GM12865 (cell line): Measurements from ENCODE around the gene DEFB127.
"Not testable (repeated sequence)": the region's sequence is repeated elsewhere in the genome, so short reads cannot be mapped to it uniquely, and the experiment has no call there.

Experiments
- DNase-seq: peaks from one replicate; pipeline ENCODE4 v3.0.0; 2010; ENCODE audit warnings: low read depth
- H3K4me3 ChIP-seq: 2 replicates; pipeline ENCODE4 v1.5.1; 2011; ENCODE audit warnings: mild to moderate bottlenecking, low read depth, low read length, control low read depth
- TF ChIP-seq, protein P1 (sequence below): IDR thresholded peaks from 2 replicates; pipeline ENCODE4 v1.5.1; 2011; ENCODE audit warnings: low read length, control low read depth, low read depth, inconsistent platforms; ENCODE audit not compliant: insufficient read depth; ENCODE audit errors: missing control alignments

DEFB127 gene, protein sequence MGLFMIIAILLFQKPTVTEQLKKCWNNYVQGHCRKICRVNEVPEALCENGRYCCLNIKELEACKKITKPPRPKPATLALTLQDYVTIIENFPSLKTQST

DNA sequence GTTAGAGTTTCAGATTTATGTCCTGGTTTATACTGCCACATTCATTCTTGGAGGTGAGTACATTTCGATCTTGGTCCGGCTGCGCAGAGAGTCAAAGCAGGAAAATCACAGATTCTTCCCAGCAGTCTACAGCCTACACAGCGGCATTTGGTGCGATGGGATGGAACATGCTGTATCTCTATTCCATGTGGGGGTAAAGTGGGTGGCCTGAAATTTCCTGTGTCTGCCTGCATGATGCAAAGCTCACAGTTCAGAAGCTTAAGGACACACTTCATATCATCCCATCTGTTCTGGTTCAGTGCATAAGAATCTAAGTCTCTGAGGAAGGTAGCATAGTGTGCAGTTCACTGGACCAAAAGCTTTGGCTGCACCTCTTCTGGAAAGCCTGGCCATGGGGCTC is at the start of gene DEFB127:
Gene DEFB127, plus strand, starts transcription at position 301 of the 400 bp plus-strand sequence. Its CDS starts 91 bp downstream, at position 392.
- TF ChIP-seq, protein P1, sequence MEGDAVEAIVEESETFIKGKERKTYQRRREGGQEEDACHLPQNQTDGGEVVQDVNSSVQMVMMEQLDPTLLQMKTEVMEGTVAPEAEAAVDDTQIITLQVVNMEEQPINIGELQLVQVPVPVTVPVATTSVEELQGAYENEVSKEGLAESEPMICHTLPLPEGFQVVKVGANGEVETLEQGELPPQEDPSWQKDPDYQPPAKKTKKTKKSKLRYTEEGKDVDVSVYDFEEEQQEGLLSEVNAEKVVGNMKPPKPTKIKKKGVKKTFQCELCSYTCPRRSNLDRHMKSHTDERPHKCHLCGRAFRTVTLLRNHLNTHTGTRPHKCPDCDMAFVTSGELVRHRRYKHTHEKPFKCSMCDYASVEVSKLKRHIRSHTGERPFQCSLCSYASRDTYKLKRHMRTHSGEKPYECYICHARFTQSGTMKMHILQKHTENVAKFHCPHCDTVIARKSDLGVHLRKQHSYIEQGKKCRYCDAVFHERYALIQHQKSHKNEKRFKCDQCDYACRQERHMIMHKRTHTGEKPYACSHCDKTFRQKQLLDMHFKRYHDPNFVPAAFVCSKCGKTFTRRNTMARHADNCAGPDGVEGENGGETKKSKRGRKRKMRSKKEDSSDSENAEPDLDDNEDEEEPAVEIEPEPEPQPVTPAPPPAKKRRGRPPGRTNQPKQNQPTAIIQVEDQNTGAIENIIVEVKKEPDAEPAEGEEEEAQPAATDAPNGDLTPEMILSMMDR, result no peak
- DNase-seq, result no peak
- H3K4me3 ChIP-seq, result no peak within 1 kb of the TSS

DNA sequence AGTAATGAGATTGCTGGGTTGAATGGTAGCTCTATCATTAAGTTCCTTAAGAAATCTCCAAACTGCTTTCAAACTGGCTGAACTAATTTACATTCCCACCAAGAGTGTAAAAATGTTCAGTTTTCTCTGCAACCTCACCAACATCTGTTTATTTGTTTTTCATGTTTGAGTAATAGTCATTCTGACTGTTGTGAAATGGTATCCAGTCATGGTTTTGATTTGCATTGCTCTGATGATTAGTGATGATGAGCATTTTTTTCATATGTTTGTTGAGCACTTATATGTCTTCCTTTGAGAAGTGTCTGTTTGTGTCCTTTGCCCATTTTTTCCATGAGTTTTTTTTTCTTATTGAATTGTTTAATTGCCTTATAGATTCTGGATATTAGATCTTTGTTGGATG is 44.9 kb upstream of the DEFB127 start:
- DNase-seq, result no peak
- H3K4me3 ChIP-seq, result no peak overlapping the region
- TF ChIP-seq, protein P1, result no peak

DNA sequence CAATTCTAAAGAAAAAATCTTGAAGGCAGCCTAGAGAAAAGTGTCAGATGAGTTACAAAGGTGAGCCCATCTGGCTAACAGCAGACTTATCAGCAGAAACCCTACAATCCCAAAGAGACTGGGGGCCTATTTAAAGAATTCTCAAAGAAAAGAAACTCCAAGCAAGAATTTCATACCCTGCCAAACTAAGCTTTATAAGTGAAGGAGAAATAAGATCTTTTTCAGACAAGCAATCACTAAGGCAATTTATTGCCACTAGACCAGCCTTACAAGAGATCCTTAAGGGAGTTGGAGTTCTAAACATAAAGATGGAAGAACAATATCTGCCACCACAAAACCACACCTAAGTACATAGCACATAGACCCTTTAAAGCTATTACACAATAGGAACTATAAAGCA is 39.7 kb upstream of the DEFB127 start:
- no peak for DNase-seq
- H3K4me3 ChIP-seq, result no peak overlapping the region
- TF ChIP-seq, protein P1, result no peak

DNA sequence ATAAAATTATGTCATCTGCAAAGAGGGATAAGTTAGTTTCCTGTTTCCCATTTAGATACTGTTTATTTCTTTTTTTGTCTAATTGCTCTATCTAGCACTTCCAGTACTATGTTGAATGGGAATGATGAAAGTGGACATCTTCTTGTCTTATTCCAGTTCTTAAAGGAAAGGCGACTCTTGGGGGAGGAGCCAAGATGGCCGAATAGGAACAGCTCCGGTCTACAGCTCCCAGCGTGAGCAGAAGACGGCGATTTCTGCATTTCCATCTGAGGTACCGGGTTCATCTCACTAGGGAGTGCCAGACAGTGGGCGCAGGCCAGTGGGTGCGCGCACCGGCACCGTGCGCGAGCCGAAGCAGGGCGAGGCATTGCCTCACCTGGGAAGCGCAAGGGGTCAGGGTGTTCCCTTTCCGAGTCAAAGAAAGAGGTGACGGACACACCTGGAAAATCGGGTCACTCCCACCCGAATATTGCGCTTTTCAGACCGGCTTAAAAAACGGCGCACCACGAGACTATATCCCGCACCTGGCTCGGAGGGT is 27.4 kb upstream of the DEFB127 start:
- DNase-seq, H3K4me3 ChIP-seq: not testable (repeated sequence)

DNA sequence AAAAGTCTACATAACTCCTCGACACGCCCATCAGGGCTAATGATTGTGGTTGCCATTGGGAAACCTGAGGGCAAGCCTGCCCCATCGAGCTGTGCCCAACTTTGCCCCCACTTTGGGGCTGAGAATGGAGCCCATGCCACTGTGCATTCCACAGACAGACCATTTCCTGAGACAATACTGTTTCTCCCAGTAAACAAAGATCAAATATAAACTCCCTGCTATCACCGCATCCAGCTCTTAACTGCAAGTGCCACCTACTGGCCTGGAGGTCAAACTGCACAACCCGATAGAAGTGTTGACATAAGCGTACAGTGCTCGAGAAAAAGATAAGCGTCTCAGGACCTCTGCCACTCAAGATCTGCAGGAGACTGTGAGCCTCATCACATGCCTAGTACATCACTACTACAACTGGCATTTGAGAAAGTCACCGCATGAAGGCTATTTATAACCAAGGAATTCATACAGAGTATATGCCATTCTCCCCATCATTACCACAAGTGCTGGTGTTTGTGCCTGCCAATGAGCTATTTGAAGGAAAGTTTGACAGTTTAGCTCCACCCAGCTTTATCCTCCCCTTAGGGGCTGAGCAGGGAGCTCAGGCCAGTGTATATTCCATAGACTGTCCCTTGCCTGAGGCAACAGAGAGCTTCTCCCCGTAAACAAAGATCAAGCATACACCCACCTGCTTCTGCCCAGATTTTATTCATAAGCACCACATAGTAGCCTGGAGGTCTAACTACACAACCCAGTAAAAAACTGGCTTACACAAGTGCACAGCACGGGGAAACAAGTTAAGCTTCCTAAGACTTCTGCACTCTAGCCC is 19.4 kb upstream of the DEFB127 start:
- no peak overlapping the region for H3K4me3 ChIP-seq
- DNase-seq, result peak; percentile 13
- TF ChIP-seq, protein P1, result peak; percentile 31

DNA sequence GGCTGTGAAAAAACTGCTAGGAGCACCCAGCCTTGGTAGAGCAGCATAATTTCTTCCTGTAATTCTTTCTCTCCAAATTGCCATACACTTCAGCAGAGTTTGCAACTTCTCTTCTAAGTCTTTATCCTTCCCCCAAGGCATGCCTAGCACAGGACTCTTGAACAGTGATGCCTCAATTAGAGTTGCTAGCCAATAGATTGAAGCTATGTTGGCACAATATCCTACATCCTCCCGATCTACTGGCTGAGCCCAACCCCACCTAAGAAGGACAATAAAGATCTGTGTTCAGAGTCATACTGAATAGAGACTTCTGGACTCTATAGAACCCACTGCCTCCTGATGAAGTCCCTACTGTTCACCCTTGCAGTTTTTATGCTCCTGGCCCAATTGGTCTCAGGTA is 15.0 kb upstream of the DEFB127 start, which contains the start of gene DEFB126:
Gene DEFB126, plus strand, starts transcription at position 301 of the 400 bp plus-strand sequence. Its CDS starts 39 bp downstream, at position 340.
- TF ChIP-seq, protein P1, result no peak
- H3K4me3 ChIP-seq, result no peak within 1 kb of the TSS
- no peak for DNase-seq

DNA sequence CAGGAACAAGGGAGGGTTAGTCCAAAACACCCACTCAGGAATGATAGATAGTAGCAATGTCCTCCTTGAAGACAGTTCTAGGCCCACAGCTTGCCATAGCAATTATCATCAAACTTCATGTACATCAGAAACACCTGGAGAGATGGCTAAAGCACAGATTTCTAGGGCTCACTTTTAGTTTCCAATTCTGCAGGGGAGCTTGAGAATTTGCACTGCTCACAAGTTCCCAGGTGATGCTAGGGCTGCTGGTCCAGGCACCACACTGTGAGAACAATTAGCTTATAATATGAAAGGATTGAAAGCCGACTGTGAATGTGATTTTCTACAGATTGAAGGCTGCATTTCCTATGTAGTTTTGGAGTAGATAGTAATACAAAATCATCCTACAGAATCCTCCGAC is 11.4 kb upstream of the DEFB127 start:
- DNase-seq, result no peak
- H3K4me3 ChIP-seq, result no peak overlapping the region
- TF ChIP-seq, protein P1, result no peak
